Muscle of leg (tissue), 11 donors: ENCODE results near the gene AUTS2. TPM values are rescaled to one million over a fixed set of nuclear protein-coding genes. Genes with fewer than 3 reads are reported as not detected.

ENCODE experiments used
- DNase-seq: peaks from one replicate; pipeline ENCODE4 v3.0.0; 2013
- H3K27ac ChIP-seq: one replicate; pipeline ENCODE4 v1.5.1; 2013; ENCODE audit warnings: mild to moderate bottlenecking, low read length, control low read depth
- H3K27me3 ChIP-seq: one replicate; pipeline ENCODE4 v1.6.1; 2013; ENCODE audit warnings: low read length; ENCODE audit not compliant: control insufficient read depth, insufficient read depth
- H3K36me3 ChIP-seq: one replicate; pipeline ENCODE4 v1.6.1; 2013; ENCODE audit warnings: low read length; ENCODE audit not compliant: control insufficient read depth, insufficient read depth
- H3K4me1 ChIP-seq: one replicate; pipeline ENCODE4 v1.6.1; 2013; ENCODE audit warnings: low read length; ENCODE audit not compliant: control insufficient read depth, insufficient read depth
- H3K4me3 ChIP-seq: one replicate; pipeline ENCODE4 v1.5.1; 2013; ENCODE audit warnings: low read length, control low read depth
- H3K9me3 ChIP-seq: replicated peaks from 2 replicates; pipeline ENCODE4 v1.6.1; 2013; ENCODE audit warnings: low read depth, low read length; ENCODE audit not compliant: control insufficient read depth
- WGBS: methylation state at CpG from one replicate; pipeline ENCODE4 v1.1.5; 2013; ENCODE audit warnings: missing lambda C conversion rate; ENCODE audit not compliant: insufficient coverage; 5-methylcytosine and 5-hydroxymethylcytosine counted together
- polyA plus RNA-seq, 8 donors: library from polyadenylated mRNA; unstranded; fragments of 120-200 nt; gene quantifications; one replicate each; pipeline versions ENCODE4 v1.2.1 to v1.2.3, GENCODE V29; 2013; ENCODE audit warnings: inconsistent platforms in 1 of 8, low replicate concordance in 1 of 8; ENCODE audit not compliant: insufficient read length in 8 of 8, insufficient read depth in 1 of 8
- total RNA-seq: library from RNA; stranded (reverse); fragments of 120-200 nt; gene quantifications from one replicate; pipeline ENCODE4 v1.2.4, GENCODE V29; 2013

The AUTS2 gene
- total and polyA plus RNA-seq, 9 donors = 28.6 to 92.3 (median 58.8) TPM

DNA sequence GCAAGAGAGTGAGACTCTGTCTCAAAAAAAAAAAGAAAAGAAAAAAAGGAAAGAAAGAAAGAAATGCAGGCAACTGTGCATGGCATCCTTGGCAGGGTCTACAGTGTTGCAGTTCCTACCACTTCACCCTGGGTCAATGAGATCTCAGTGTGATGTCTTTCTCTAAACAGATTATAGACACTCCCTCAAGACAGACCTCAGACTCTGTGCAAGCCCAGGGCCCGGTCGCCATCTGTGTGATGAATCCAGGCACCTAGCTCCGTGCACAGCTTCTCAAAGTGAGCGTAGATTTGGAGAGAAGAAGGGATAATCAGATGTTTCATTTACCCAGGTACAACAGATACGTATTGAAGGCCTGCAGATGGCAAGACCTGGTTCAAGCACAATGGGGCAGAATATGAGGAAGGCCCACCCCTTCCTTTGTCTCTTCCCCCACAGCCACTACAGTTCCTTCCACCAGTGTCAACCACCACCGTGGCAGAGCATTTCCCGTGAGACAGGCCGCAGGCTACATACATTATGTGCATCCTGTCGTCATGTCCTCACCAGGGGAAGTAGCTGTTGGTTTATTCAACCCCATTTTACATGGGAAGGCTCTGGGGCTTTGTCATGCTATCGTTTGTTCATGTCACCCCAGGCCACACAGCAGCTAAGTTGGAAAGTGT, 1062.0 kb downstream of the AUTS2 start:
- Histone ChIP-seq H3K9me3 (no peaks in the 10 kb centered on the region), H3K4me1 (peaks cover 29% of the 10 kb centered on the region), H3K4me3 (no peak overlapping the region), H3K27ac (no peak overlapping the region), H3K27me3 (no peaks in the 10 kb centered on the region), H3K36me3 (no peaks in the 10 kb centered on the region)
- WGBS = 100% methylated on average over 1 of the region's 10 CpGs
- no peak for DNase-seq

GRCh38 chr7:70660819-70661191, 1062.5 kb downstream of the AUTS2 start:
- 92% methylated on average over 3 of the region's 3 CpGs for WGBS
- H3K4me3 ChIP-seq = no peak overlapping the region
- peaks cover 26% of the 10 kb centered on the region for H3K4me1 ChIP-seq
- H3K27me3 ChIP-seq = no peaks in the 10 kb centered on the region
- no peaks in the 10 kb centered on the region for H3K9me3 ChIP-seq
- no peak overlapping the region for H3K27ac ChIP-seq
- no peaks in the 10 kb centered on the region for H3K36me3 ChIP-seq
- DNase-seq = no peak

DNA sequence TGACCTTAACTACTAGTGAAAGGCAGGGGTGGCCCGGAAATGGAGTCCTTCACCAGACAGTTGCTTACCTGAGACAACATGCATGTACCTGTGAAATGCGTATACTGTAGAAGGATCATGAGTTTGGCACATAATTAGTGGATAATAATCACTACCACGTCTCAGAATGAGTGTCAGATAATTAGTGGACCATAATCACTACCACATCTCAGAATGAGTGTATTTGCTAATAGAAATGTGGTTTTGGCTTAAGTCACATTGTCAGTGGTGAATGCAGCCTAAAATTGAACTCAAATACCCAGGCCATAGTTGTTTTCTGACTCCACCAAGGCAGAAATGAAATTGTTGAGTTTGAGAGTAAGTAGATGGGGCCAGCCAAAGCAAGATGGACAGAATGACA, 1065.4 kb downstream of the AUTS2 start:
- no peak for DNase-seq
- whole genome bisulfite sequencing = no CpG with 5 or more reads among the region's 3 CpGs
- Histone ChIP-seq H3K9me3 (no peaks in the 10 kb centered on the region), H3K4me1 (peaks cover 18% of the 10 kb centered on the region), H3K27ac (no peak overlapping the region), H3K36me3 (no peaks in the 10 kb centered on the region), H3K4me3 (no peak overlapping the region), H3K27me3 (no peaks in the 10 kb centered on the region)

GRCh38 chr7:70665997-70666396, 1067.7 kb downstream of the AUTS2 start:
- WGBS = 69% methylated on average over 1 of the region's 2 CpGs
- DNase-seq = no peak
- Histone ChIP-seq H3K4me3 (no peak overlapping the region), H3K9me3 (no peaks in the 10 kb centered on the region), H3K27me3 (no peaks in the 10 kb centered on the region), H3K27ac (no peak overlapping the region), H3K4me1 (peaks cover 12% of the 10 kb centered on the region), H3K36me3 (no peaks in the 10 kb centered on the region)

- WGBS = no CpG with 5 or more reads among the region's 2 CpGs
- H3K9me3 ChIP-seq = no peaks in the 10 kb centered on the region
- H3K27ac ChIP-seq = no peak overlapping the region
- H3K36me3 ChIP-seq = no peaks in the 10 kb centered on the region
- no peaks in the 10 kb centered on the region for H3K27me3 ChIP-seq
- peak; percentile 50 for DNase-seq
- H3K4me3 ChIP-seq = no peak overlapping the region
- peaks cover 9% of the 10 kb centered on the region for H3K4me1 ChIP-seq
Measured at GRCh38 chr7:70667406-70667805, 1069.1 kb downstream of the AUTS2 start.

- H3K9me3 ChIP-seq = no peaks in the 10 kb centered on the region
- H3K27ac ChIP-seq = no peak overlapping the region
- H3K36me3 ChIP-seq = no peaks in the 10 kb centered on the region
- DNase-seq = peak; percentile 65
- no peaks in the 10 kb centered on the region for H3K27me3 ChIP-seq
- H3K4me1 ChIP-seq = peaks cover 9% of the 10 kb centered on the region
- H3K4me3 ChIP-seq = no peak overlapping the region
- WGBS = 88% methylated on average over 11 of the region's 16 CpGs
Measured at GRCh38 chr7:70668606-70669358, 1070.5 kb downstream of the AUTS2 start.

DNA sequence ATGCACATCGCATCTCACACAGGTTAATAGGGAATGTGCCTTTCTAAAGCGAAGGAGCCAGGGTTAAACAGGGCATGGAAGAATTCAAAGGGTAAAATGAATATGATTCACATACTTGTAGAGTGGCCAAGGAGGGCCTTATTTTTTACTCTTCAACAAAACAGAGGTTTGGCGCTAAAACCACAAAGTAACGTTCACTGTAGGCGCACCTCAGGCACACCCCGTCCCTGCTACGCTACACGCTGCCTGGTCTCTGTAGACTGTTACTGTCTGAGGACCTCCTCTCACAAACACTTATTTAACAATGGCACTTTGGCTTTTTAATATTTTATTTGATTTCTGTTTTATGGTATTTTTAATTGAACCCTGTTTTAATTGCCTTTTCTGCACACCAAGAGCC, 1071.6 kb downstream of the AUTS2 start:
- H3K27me3 ChIP-seq = no peaks in the 10 kb centered on the region
- no CpG with 5 or more reads among the region's 8 CpGs for WGBS
- H3K36me3 ChIP-seq = no peaks in the 10 kb centered on the region
- peaks cover 9% of the 10 kb centered on the region for H3K4me1 ChIP-seq
- no peak for DNase-seq
- no peaks in the 10 kb centered on the region for H3K9me3 ChIP-seq
- no peak overlapping the region for H3K27ac ChIP-seq
- H3K4me3 ChIP-seq = no peak overlapping the region

GRCh38 chr7:70670288-70670687, 1072.0 kb downstream of the AUTS2 start:
- no peaks in the 10 kb centered on the region for H3K36me3 ChIP-seq
- WGBS = 62% methylated on average over 5 of the region's 7 CpGs
- no peak overlapping the region for H3K27ac ChIP-seq
- no peaks in the 10 kb centered on the region for H3K9me3 ChIP-seq
- DNase-seq = no peak
- H3K4me1 ChIP-seq = peaks cover 9% of the 10 kb centered on the region
- H3K4me3 ChIP-seq = no peak overlapping the region
- H3K27me3 ChIP-seq = no peaks in the 10 kb centered on the region

DNA sequence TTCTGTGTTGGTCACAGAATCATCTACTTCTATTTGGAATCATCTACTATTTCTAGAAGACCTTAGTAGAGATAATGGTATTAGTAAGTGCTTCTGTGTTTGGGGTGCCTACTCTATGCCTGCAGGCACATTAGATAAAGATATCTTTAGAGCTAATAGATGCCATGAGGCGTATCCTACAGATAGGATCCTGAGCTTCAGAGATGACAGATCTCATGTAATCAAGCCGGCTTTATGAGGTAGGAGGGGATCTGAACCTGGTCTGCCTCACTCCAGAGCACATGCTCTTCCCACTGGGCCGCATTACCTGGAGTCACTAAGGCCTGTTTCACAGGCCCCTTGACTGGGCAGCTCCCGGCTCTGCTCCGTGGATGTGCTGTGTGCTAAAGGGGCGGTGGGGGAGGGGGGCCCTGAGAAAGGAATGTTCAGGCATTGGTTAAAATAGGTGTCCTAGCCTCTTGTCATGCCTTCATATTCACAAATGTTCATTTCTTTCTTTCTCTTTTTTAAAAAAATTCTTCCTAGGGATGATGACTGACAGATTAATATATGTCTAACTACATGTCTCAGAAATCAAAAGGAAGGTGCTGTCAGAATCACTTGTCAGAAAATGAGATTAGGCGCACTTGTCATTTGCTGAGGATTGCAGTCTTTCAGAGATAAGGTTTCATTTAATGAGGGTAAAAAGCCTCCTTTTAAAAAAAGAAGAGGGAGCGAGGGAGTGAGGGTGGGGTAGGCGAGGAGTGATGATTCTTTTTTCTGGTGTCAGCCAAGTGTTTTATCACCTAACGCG, 1075.7 kb downstream of the AUTS2 start:
- H3K36me3 ChIP-seq = no peaks in the 10 kb centered on the region
- no peaks in the 10 kb centered on the region for H3K4me1 ChIP-seq
- H3K4me3 ChIP-seq = no peak overlapping the region
- H3K27ac ChIP-seq = no peak overlapping the region
- H3K9me3 ChIP-seq = no peaks in the 10 kb centered on the region
- no peaks in the 10 kb centered on the region for H3K27me3 ChIP-seq
- no peak for DNase-seq
- WGBS = 96% methylated on average over 3 of the region's 11 CpGs

DNA sequence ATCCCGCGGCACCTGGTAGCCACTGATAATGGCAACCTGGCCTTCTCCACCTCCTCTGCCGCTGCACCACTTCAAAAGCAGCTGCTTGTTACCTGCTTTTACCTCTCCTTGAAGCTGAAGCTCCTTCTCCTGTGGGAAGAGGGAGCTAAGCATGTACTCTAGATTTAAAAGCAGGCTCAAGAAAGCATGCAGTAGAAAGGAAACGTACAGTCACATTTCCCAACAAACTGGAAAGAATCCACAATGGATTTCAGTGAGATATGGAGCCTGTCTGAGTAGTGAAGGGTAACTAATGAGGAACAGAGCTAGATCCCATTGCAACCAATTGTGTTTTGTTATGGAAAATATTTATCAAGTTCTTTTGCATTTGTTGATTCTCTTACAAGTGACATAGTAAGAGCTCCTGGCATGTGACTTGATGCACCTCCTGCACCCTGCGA, 1076.3 kb downstream of the AUTS2 start:
- H3K36me3 ChIP-seq = no peaks in the 10 kb centered on the region
- DNase-seq = no peak
- H3K4me1 ChIP-seq = no peaks in the 10 kb centered on the region
- H3K4me3 ChIP-seq = no peak overlapping the region
- no peak overlapping the region for H3K27ac ChIP-seq
- no CpG with 5 or more reads among the region's 5 CpGs for WGBS
- H3K27me3 ChIP-seq = no peaks in the 10 kb centered on the region
- no peaks in the 10 kb centered on the region for H3K9me3 ChIP-seq
